ENCODE data around the gene ARAF.

DNA sequence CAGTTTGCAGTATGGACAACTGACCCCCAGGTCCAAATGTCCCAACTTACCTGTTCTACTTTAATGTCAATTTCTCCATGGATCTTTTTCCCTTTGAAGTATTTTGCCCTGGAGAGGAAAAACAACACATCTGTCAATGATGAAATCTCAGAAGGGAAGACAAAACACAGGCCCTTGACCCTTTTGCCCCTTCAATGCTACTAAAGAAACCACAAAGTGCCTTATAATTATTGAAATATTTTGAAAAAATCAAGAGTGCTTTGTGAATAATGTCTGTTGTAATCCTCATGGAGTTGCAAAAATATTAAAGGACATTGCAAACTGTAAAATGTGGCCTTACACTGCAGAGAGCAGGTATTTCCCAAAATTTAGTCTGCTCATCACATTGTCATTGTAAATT is 46.1 kb downstream of the ARAF start:
- TF ChIP-seq POLR2A (IDR thresholded peaks at IDR 0.05): no peak
- TF ChIP-seq, protein P1, sequence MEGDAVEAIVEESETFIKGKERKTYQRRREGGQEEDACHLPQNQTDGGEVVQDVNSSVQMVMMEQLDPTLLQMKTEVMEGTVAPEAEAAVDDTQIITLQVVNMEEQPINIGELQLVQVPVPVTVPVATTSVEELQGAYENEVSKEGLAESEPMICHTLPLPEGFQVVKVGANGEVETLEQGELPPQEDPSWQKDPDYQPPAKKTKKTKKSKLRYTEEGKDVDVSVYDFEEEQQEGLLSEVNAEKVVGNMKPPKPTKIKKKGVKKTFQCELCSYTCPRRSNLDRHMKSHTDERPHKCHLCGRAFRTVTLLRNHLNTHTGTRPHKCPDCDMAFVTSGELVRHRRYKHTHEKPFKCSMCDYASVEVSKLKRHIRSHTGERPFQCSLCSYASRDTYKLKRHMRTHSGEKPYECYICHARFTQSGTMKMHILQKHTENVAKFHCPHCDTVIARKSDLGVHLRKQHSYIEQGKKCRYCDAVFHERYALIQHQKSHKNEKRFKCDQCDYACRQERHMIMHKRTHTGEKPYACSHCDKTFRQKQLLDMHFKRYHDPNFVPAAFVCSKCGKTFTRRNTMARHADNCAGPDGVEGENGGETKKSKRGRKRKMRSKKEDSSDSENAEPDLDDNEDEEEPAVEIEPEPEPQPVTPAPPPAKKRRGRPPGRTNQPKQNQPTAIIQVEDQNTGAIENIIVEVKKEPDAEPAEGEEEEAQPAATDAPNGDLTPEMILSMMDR (IDR thresholded peaks at IDR 0.05): no peak
